HepG2 (cell line): ENCODE measurements around the gene LHX3. TPM values are rescaled to one million over a fixed set of nuclear protein-coding genes. Genes with fewer than 3 reads are reported as not detected.

Experiments used
- ATAC-seq: fragments of 200-7000 bp; cut with Tn5 transposase; 3 replicates; pipeline ENCODE4 v1.9.1; 2020; ENCODE audit warnings: mild to moderate bottlenecking, moderate library complexity
- BruUV-seq: library from RNA; stranded (reverse); fragments of 400-500 nt; replicated peaks from 2 replicates; lab custom pipeline; 2021; lab: Mats Ljungman, UMichigan
- CTCF ChIA-PET: fragments of 300-600 bp; formaldehyde crosslinking; extraction: SDS; loops from one replicate; lab custom pipeline; 2021; ENCODE audit warnings: low total read pairs, inconsistent platforms, low intra/inter-chr PET ratio; lab: Yijun Ruan, JAX
- POLR2A ChIA-PET: fragments of 350-600 bp; sonication (Branson Sonifier 250); formaldehyde crosslinking; loops from one replicate; lab custom pipeline; 2020; ENCODE audit warnings: antibody characterized with exemption, inconsistent platforms; lab: Yijun Ruan, JAX
- DNase-seq: peaks from one replicate; pipeline ENCODE4 v3.0.0-alpha.2; 2015; ENCODE audit warnings: low spot score
- FAIRE-seq: peaks from 3 replicates; lab custom pipeline; 2011; peaks lifted over from hg19 to GRCh38; lab: Jason Lieb, UNC
- H2AFZ ChIP-seq: one replicate; pipeline ENCODE4 v1.6.1; 2011; ENCODE audit warnings: low read length, inconsistent platforms
- H3K27ac ChIP-seq: fragments of 300-600 bp; 3 replicates; pipeline ENCODE4 v1.8.0; 2011; ENCODE audit warnings: mixed run types, mild to moderate bottlenecking, mixed read lengths, low read length, inconsistent platforms; ENCODE audit not compliant: insufficient read depth; ENCODE audit errors: extremely low read length
- H3K27me3 ChIP-seq, 2 experiments: fragments of 200-600 bp in 1 of 2; 2 replicates in 1 of 2; 3 replicates in 1 of 2; pipeline versions ENCODE4 v1.6.0 to v1.8.0; 2011; ENCODE audit warnings: low read length in 2 of 2, mild to moderate bottlenecking in 2 of 2, moderate library complexity in 2 of 2, inconsistent platforms in 1 of 2; ENCODE audit not compliant: insufficient read depth in 2 of 2, control insufficient read depth in 1 of 2
- H3K36me3 ChIP-seq, 2 experiments: fragments of 200-600 bp in 1 of 2; replicated peaks in 1 of 2; 2 replicates in 1 of 2; 3 replicates in 1 of 2; pipeline versions ENCODE4 v1.5.1 to v1.8.0; 2011; ENCODE audit warnings: low read length in 2 of 2, inconsistent platforms in 1 of 2; ENCODE audit not compliant: insufficient read depth in 2 of 2, control insufficient read depth in 1 of 2
- H3K4me1 ChIP-seq: 2 replicates; pipeline ENCODE4 v1.5.1; 2012; ENCODE audit warnings: low read length, inconsistent platforms; ENCODE audit not compliant: insufficient read depth
- H3K4me2 ChIP-seq: 2 replicates; pipeline ENCODE4 v1.6.0; 2011; ENCODE audit warnings: low read depth, low read length, inconsistent platforms
- H3K4me3 ChIP-seq, 3 experiments: fragments of 200-600 bp in 1 of 3; sonication (generic), shearing (Covaris generic) in 1 of 3; replicated peaks in 1 of 3; 2 replicates each; pipeline ENCODE4 v1.5.1; 2011 to 2016; ENCODE audit warnings: low read length in 3 of 3, inconsistent platforms in 2 of 3, low read depth in 2 of 3, mild to moderate bottlenecking in 2 of 3, control low read depth in 1 of 3, mixed read lengths in 1 of 3; ENCODE audit not compliant: insufficient read depth in 1 of 3
- H3K79me2 ChIP-seq: one replicate; pipeline ENCODE4 v1.6.1; 2011; ENCODE audit warnings: low read length, inconsistent platforms; ENCODE audit not compliant: insufficient read depth
- H3K9ac ChIP-seq: 2 replicates; pipeline ENCODE4 v1.6.0; 2011; ENCODE audit warnings: mild to moderate bottlenecking, low read depth, low read length, inconsistent platforms; ENCODE audit not compliant: insufficient read depth
- H3K9me3 ChIP-seq: 2 replicates; pipeline ENCODE4 v1.5.1; 2012; ENCODE audit warnings: mild to moderate bottlenecking, low read length
- H4K20me1 ChIP-seq: 2 replicates; pipeline ENCODE4 v1.6.0; 2011; ENCODE audit warnings: inconsistent platforms, mild to moderate bottlenecking, low read length, moderate library complexity; ENCODE audit not compliant: insufficient read depth
- ARHGAP35 ChIP-seq: sonication (generic); formaldehyde crosslinking; IDR thresholded peaks from 2 replicates; pipeline ENCODE4 v1.9.0; 2022; ENCODE audit warnings: mild to moderate bottlenecking, inconsistent platforms, moderate library complexity, missing genetic modification reagents, borderline replicate concordance
- HIVEP1 ChIP-seq: sonication (generic); formaldehyde crosslinking; IDR thresholded peaks from 2 replicates; pipeline ENCODE4 v1.4.0; 2020; ENCODE audit warnings: mild to moderate bottlenecking, missing genetic modification reagents
- PPARG ChIP-seq: conservative IDR thresholded peaks from 2 replicates; pipeline ENCODE4 v1.6.1; 2016; ENCODE audit warnings: missing biosample characterization, missing genetic modification reagents
- ZBTB46 ChIP-seq: sonication (generic); formaldehyde crosslinking; IDR thresholded peaks from 2 replicates; pipeline ENCODE4 v1.4.0; 2020; ENCODE audit warnings: mild to moderate bottlenecking, missing genetic modification reagents, borderline replicate concordance
- ZNF362 ChIP-seq: sonication (generic); formaldehyde crosslinking; IDR thresholded peaks from 2 replicates; pipeline ENCODE4 v1.4.0; 2020; ENCODE audit warnings: missing genetic modification reagents, mild to moderate bottlenecking, borderline replicate concordance
- ZNF879 ChIP-seq: sonication (generic); formaldehyde crosslinking; IDR thresholded peaks from 2 replicates; pipeline ENCODE4 v1.8.1; 2023; ENCODE audit warnings: missing genetic modification reagents
- WGBS: methylation state at CpG from one replicate; pipeline ENCODE4 v1.1.6; 2017; ENCODE audit warnings: low lambda C conversion rate; 5-methylcytosine and 5-hydroxymethylcytosine counted together
- in situ Hi-C: cut with HindIII; loops from 2 replicates; pipeline ENCODE4 v1.10.0; 2017; ENCODE audit warnings: low pct_unique_long_range_greater_than_20kb; ENCODE audit not compliant: extremely low pct_ligation_motif_present
- intact Hi-C: fragments of 100-400 bp; cut with micrococcal nuclease; formaldehyde crosslinking; loops from one replicate; pipeline ENCODE4 v1.10.0; 2022; ENCODE audit not compliant: unreplicated experiment
- polyA plus RNA-seq, 8 experiments: library from polyadenylated mRNA; depleted of rRNA in 3 of 8; stranded (reverse) in 7 of 8; unstranded in 1 of 8; fragments of >200 nt; fragmentation: Illumina TruSeq in 4 of 8; extraction: Trizol in 4 of 8; gene quantifications; 2 replicates each; pipeline versions ENCODE4 v1.2.1 to v1.2.3, GENCODE V29; 2011 to 2016; ENCODE audit warnings: low read depth in 4 of 8, missing spikeins in 1 of 8, mixed read lengths in 1 of 8; ENCODE audit not compliant: insufficient read depth in 1 of 8
- total RNA-seq, 5 experiments: library from RNA; depleted of rRNA; stranded (reverse); fragments of >200 nt; fragmentation: Illumina TruSeq; extraction: Trizol; gene quantifications; 2 replicates each; pipeline ENCODE4 v1.2.3, GENCODE V29; 2016; ENCODE audit warnings: low read depth in 1 of 5
- TF ChIP-seq, protein P1 (sequence below): fragments of 450-650 bp; IDR thresholded peaks from 2 replicates; pipeline ENCODE4 v1.6.1; 2017; ENCODE audit warnings: mild to moderate bottlenecking

Gene LHX3
- total and polyA plus RNA-seq, 2 of the 13 experiments (the other 11 are each of a cell fraction or from before 2014, with no cell fraction given): not detected

GRCh38 chr9:136201174-136201573 is 3.8 kb downstream of the LHX3 start:
- FAIRE-seq (no peak), DNase-seq (no peak)
- H3K4me2 ChIP-seq: no peak overlapping the region
- H3K27me3 ChIP-seq: peaks cover 14 to 61% of the 10 kb centered on the region in 2 experiments; a peak in 4 of 5 replicates
- in situ Hi-C loops: no loop called here
- H3K79me2 ChIP-seq: no peaks in the 10 kb centered on the region
- no peak overlapping the region for H3K27ac ChIP-seq
- no peak overlapping the region for H3K4me3 ChIP-seq
- intact Hi-C loops: no loop called here
- CTCF ChIA-PET: no interaction called here
- no peaks in the 10 kb centered on the region for H3K4me1 ChIP-seq
- H4K20me1 ChIP-seq: peaks cover 26% of the 10 kb centered on the region; the same call in 1 of the 2 replicates
- 7% methylated on average over 3 of the region's 13 CpGs for WGBS
- BruUV-seq: no TSS peak
- no peak overlapping the region for H2AFZ ChIP-seq
- TF ChIP-seq ZNF362 (CRISPR knock-in tag) (no peak), HIVEP1 (CRISPR knock-in tag) (no peak), PPARG (CRISPR knock-in tag) (no peak), ZNF879 (CRISPR knock-in tag) (no peak), ARHGAP35 (no peak), ZBTB46 (CRISPR knock-in tag) (no peak)
- TF ChIP-seq, protein P1, sequence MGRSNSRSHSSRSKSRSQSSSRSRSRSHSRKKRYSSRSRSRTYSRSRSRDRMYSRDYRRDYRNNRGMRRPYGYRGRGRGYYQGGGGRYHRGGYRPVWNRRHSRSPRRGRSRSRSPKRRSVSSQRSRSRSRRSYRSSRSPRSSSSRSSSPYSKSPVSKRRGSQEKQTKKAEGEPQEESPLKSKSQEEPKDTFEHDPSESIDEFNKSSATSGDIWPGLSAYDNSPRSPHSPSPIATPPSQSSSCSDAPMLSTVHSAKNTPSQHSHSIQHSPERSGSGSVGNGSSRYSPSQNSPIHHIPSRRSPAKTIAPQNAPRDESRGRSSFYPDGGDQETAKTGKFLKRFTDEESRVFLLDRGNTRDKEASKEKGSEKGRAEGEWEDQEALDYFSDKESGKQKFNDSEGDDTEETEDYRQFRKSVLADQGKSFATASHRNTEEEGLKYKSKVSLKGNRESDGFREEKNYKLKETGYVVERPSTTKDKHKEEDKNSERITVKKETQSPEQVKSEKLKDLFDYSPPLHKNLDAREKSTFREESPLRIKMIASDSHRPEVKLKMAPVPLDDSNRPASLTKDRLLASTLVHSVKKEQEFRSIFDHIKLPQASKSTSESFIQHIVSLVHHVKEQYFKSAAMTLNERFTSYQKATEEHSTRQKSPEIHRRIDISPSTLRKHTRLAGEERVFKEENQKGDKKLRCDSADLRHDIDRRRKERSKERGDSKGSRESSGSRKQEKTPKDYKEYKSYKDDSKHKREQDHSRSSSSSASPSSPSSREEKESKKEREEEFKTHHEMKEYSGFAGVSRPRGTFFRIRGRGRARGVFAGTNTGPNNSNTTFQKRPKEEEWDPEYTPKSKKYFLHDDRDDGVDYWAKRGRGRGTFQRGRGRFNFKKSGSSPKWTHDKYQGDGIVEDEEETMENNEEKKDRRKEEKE: no peak
- TF ChIP-seq, all 625 proteins: peak for 0
- POLR2A ChIA-PET: no interaction called here
- Histone ChIP-seq H3K9ac (no peak overlapping the region), H3K9me3 (no peaks in the 10 kb centered on the region), H3K36me3 (no peaks in the 10 kb centered on the region)
- no peak for ATAC-seq
